AG04450 (cell line): ENCODE data around the gene ANKS3. TPM values are rescaled to one million over a fixed set of nuclear protein-coding genes. Genes with fewer than 3 reads are reported as not detected.

Experiments
- CTCF ChIA-PET: fragments of 300-600, 350-600 bp; formaldehyde crosslinking; extraction: SDS; loops from one replicate; lab custom pipeline; 2022; ENCODE audit warnings: antibody characterized with exemption, inconsistent platforms; lab: Charles Lee
- POLR2A ChIA-PET: fragments of 350-600 bp; formaldehyde crosslinking; extraction: SDS; loops from one replicate; lab custom pipeline; 2021; ENCODE audit warnings: antibody characterized with exemption, inconsistent platforms; lab: Yijun Ruan, JAX
- DNase-seq: peaks from one replicate; pipeline ENCODE4 v3.0.0-alpha.2; 2011; ENCODE audit warnings: low read depth, low spot score
- H3K27ac ChIP-seq: one replicate; pipeline ENCODE4 v1.5.1; 2012; ENCODE audit warnings: low read depth, low read length, control low read depth
- H3K27me3 ChIP-seq: one replicate; pipeline ENCODE4 v1.6.0; 2012; ENCODE audit warnings: low read length; ENCODE audit not compliant: control insufficient read depth, insufficient read depth
- H3K4me3 ChIP-seq: 2 replicates; pipeline ENCODE4 v1.5.1; 2011; ENCODE audit warnings: mild to moderate bottlenecking, low read depth, low read length, control low read depth
- H3K9me3 ChIP-seq: 2 replicates; pipeline ENCODE4 v1.5.1; 2012; ENCODE audit warnings: low read length; ENCODE audit not compliant: control insufficient read depth, insufficient read depth
- polyA plus RNA-seq: library from polyadenylated mRNA; depleted of rRNA; stranded (reverse); fragments of >200 nt; gene quantifications from 2 replicates; pipeline ENCODE4 v1.2.3, GENCODE V29; 2011; rRNA removed
- small RNA-seq: library from RNA; depleted of rRNA; stranded (forward); fragments of <200 nt; gene quantifications from one replicate; pipeline ENCODE3, GENCODE V24; 2012; ENCODE audit warnings: low read depth; ENCODE audit not compliant: insufficient read length
- TF ChIP-seq, protein P1 (sequence below): IDR thresholded peaks from 2 replicates; pipeline ENCODE4 v1.5.1; 2011; ENCODE audit warnings: low read depth, low read length, control low read depth, inconsistent platforms

Gene ANKS3
- polyA plus RNA-seq, 1 experiment: 14.0 TPM

GRCh38 chr16:4646773-4647643, 87.1 kb downstream of the ANKS3 start:
- POLR2A ChIA-PET: no interaction called here
- TF ChIP-seq, protein P1, sequence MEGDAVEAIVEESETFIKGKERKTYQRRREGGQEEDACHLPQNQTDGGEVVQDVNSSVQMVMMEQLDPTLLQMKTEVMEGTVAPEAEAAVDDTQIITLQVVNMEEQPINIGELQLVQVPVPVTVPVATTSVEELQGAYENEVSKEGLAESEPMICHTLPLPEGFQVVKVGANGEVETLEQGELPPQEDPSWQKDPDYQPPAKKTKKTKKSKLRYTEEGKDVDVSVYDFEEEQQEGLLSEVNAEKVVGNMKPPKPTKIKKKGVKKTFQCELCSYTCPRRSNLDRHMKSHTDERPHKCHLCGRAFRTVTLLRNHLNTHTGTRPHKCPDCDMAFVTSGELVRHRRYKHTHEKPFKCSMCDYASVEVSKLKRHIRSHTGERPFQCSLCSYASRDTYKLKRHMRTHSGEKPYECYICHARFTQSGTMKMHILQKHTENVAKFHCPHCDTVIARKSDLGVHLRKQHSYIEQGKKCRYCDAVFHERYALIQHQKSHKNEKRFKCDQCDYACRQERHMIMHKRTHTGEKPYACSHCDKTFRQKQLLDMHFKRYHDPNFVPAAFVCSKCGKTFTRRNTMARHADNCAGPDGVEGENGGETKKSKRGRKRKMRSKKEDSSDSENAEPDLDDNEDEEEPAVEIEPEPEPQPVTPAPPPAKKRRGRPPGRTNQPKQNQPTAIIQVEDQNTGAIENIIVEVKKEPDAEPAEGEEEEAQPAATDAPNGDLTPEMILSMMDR: no peak
- H3K27ac ChIP-seq: no peak overlapping the region
- no peak for DNase-seq
- peaks cover 20% of the 10 kb centered on the region; the same call in 1 of the 2 replicates for H3K9me3 ChIP-seq
- CTCF ChIA-PET: no interaction called here
- H3K27me3 ChIP-seq: no peaks in the 10 kb centered on the region
- no peak overlapping the region for H3K4me3 ChIP-seq

Small RNA genes within 50 kb of the gene (small RNA-seq; reads per million reads assigned to genes)
- not detected for gene MIR6769A
- gene RF00017: not detected

Other genes starting within 250 kb of the ANKS3 start
- 12.2 and 14.9 TPM in 2 replicates for gene CDIP1, start 195.5 kb downstream of the ANKS3 start, polyA plus RNA-seq
- gene C16orf96, start 177.9 kb downstream of the ANKS3 start, polyA plus RNA-seq: not detected in 2 replicates
- 4.1 and 6.1 TPM in 2 replicates for gene UBALD1, start 119.4 kb downstream of the ANKS3 start, polyA plus RNA-seq
- 3.4 and 8.6 TPM in 2 replicates for gene MGRN1, start 109.4 kb downstream of the ANKS3 start, polyA plus RNA-seq
- gene NUDT16L1, start 40.7 kb downstream of the ANKS3 start, polyA plus RNA-seq: 25.2 and 29.3 TPM in 2 replicates
- gene DNAAF8, start 266 bp upstream of the ANKS3 start, polyA plus RNA-seq: 0.89 and 1.6 TPM in 2 replicates
- 3.1 and 4.2 TPM in 2 replicates for gene ZNF500, start 32.9 kb upstream of the ANKS3 start, polyA plus RNA-seq
- gene SEPTIN12, start 54.1 kb upstream of the ANKS3 start, polyA plus RNA-seq: not detected in 2 replicates
- gene SMIM22, start 61.1 kb upstream of the ANKS3 start, polyA plus RNA-seq: not detected in 2 replicates
- gene ROGDI, start 68.4 kb upstream of the ANKS3 start, polyA plus RNA-seq: 9.2 and 14.3 TPM in 2 replicates
- gene GLYR1, start 113.0 kb upstream of the ANKS3 start, polyA plus RNA-seq: 44.2 and 46.3 TPM in 2 replicates
- gene UBN1, start 113.2 kb upstream of the ANKS3 start, polyA plus RNA-seq: 11.2 TPM in 2 replicates
- 2.0 and 2.2 TPM in 2 replicates for gene PPL, start 202.9 kb upstream of the ANKS3 start, polyA plus RNA-seq
- 0.05 and 0.06 TPM in 2 replicates for gene SEC14L5, start 224.1 kb upstream of the ANKS3 start, polyA plus RNA-seq